H9 (cell line): ENCODE measurements around the gene FBN1. TPM values are rescaled to one million over a fixed set of nuclear protein-coding genes. Genes with fewer than 3 reads are reported as not detected.

Experiments
- DNase-seq: peaks from one replicate; pipeline ENCODE4 v3.0.0-alpha.2; 2017
- H2AFZ ChIP-seq: one replicate; pipeline ENCODE4 v1.6.1; 2013; ENCODE audit warnings: mild to moderate bottlenecking, low read length, control low read depth, moderate library complexity
- H2AK5ac ChIP-seq: 2 replicates; pipeline ENCODE4 v1.6.1; 2013; ENCODE audit warnings: low read length, control low read depth, mixed read lengths; ENCODE audit not compliant: insufficient read length
- H2BK120ac ChIP-seq: one replicate; pipeline ENCODE4 v1.6.1; 2013; ENCODE audit warnings: low read depth, mild to moderate bottlenecking, low read length, control low read depth, inconsistent platforms; ENCODE audit not compliant: poor library complexity, severe bottlenecking
- H2BK12ac ChIP-seq: 2 replicates; pipeline ENCODE4 v1.6.1; 2013; ENCODE audit warnings: low read length, control low read depth, mixed read lengths, low read depth; ENCODE audit not compliant: insufficient read length
- H2BK15ac ChIP-seq: 2 replicates; pipeline ENCODE4 v1.6.1; 2013; ENCODE audit warnings: low read depth, low read length, control low read depth
- H2BK20ac ChIP-seq: one replicate; pipeline ENCODE4 v1.6.1; 2013; ENCODE audit warnings: low read depth, mild to moderate bottlenecking, low read length, control low read depth, inconsistent platforms; ENCODE audit not compliant: poor library complexity, severe bottlenecking
- H2BK5ac ChIP-seq: 2 replicates; pipeline ENCODE4 v1.6.1; 2013; ENCODE audit warnings: low read length, control low read depth, mixed read lengths; ENCODE audit not compliant: insufficient read length
- H3K14ac ChIP-seq: 2 replicates; pipeline ENCODE4 v1.6.1; 2013; ENCODE audit warnings: low read length, control low read depth; ENCODE audit not compliant: insufficient read depth
- H3K18ac ChIP-seq: 2 replicates; pipeline ENCODE4 v1.6.1; 2013; ENCODE audit warnings: low read depth, mild to moderate bottlenecking, mixed read lengths, low read length, control low read depth; ENCODE audit not compliant: insufficient read length
- H3K23ac ChIP-seq: 2 replicates; pipeline ENCODE4 v1.6.1; 2013; ENCODE audit warnings: low read length, control low read depth, mixed read lengths, low read depth; ENCODE audit not compliant: insufficient read length
- H3K23me2 ChIP-seq: 2 replicates; pipeline ENCODE4 v1.6.1; 2013; ENCODE audit warnings: low read depth, mild to moderate bottlenecking, mixed read lengths, low read length, control low read depth; ENCODE audit not compliant: insufficient read length, poor library complexity, severe bottlenecking
- H3K27ac ChIP-seq: 2 replicates; pipeline ENCODE4 v1.5.1; 2013; ENCODE audit warnings: low read length, control low read depth, mixed read lengths, low read depth; ENCODE audit not compliant: insufficient read length
- H3K27me3 ChIP-seq: 2 replicates; pipeline ENCODE4 v1.6.1; 2013; ENCODE audit warnings: low read length, control low read depth, inconsistent platforms; ENCODE audit not compliant: insufficient read depth
- H3K4ac ChIP-seq: 2 replicates; pipeline ENCODE4 v1.6.1; 2013; ENCODE audit warnings: low read depth, mild to moderate bottlenecking, control low read depth, inconsistent platforms, low read length, moderate library complexity
- H3K4me1 ChIP-seq: 2 replicates; pipeline ENCODE4 v1.6.1; 2013; ENCODE audit warnings: low read length, control low read depth, inconsistent platforms; ENCODE audit not compliant: insufficient read depth
- H3K4me2 ChIP-seq: 2 replicates; pipeline ENCODE4 v1.6.1; 2013; ENCODE audit warnings: low read length, control low read depth, mixed read lengths; ENCODE audit not compliant: insufficient read length, insufficient read depth
- H3K56ac ChIP-seq: 2 replicates; pipeline ENCODE4 v1.6.1; 2013; ENCODE audit warnings: low read depth, mild to moderate bottlenecking, mixed read lengths, low read length, control low read depth; ENCODE audit not compliant: insufficient read length
- H3K79me1 ChIP-seq: 2 replicates; pipeline ENCODE4 v1.6.1; 2013; ENCODE audit warnings: low read depth, mild to moderate bottlenecking, moderate library complexity, low read length, control low read depth, inconsistent platforms; ENCODE audit not compliant: insufficient read depth, poor library complexity, severe bottlenecking
- H3K79me2 ChIP-seq: 2 replicates; pipeline ENCODE4 v1.6.1; 2013; ENCODE audit warnings: low read length, control low read depth, inconsistent platforms; ENCODE audit not compliant: insufficient read depth
- H3K9ac ChIP-seq: 2 replicates; pipeline ENCODE4 v1.6.1; 2013; ENCODE audit warnings: low read length, control low read depth, mixed read lengths; ENCODE audit not compliant: insufficient read length; ENCODE audit errors: extremely low read depth
- H3K9me3 ChIP-seq: one replicate; pipeline ENCODE4 v1.6.1; 2013; ENCODE audit warnings: low read depth, low read length, inconsistent platforms; ENCODE audit not compliant: control insufficient read depth
- H3T11ph ChIP-seq: one replicate; pipeline ENCODE4 v1.6.1; 2013; ENCODE audit warnings: mild to moderate bottlenecking, low read length, control low read depth, inconsistent platforms
- H4K20me1 ChIP-seq: one replicate; pipeline ENCODE4 v1.6.1; 2013; ENCODE audit not compliant: control insufficient read depth, insufficient read length, insufficient read depth
- H4K5ac ChIP-seq: 2 replicates; pipeline ENCODE4 v1.6.1; 2013; ENCODE audit warnings: low read depth, mild to moderate bottlenecking, mixed read lengths, low read length, control low read depth; ENCODE audit not compliant: insufficient read length
- H4K8ac ChIP-seq: replicated peaks from 2 replicates; pipeline ENCODE4 v1.6.1; 2013; ENCODE audit warnings: low read length, control low read depth, mixed read lengths, low read depth; ENCODE audit not compliant: insufficient read length
- H4K91ac ChIP-seq: 2 replicates; pipeline ENCODE4 v1.6.1; 2013; ENCODE audit warnings: low read depth, mild to moderate bottlenecking, moderate library complexity, mixed read lengths, low read length, control low read depth; ENCODE audit not compliant: insufficient read length
- H3K27ac Mint-ChIP-seq, 3 experiments: 2 replicates in 2 of 3; 3 replicates in 1 of 3; pipeline ENCODE4 v1.8.0; 2020 to 2021; ENCODE audit warnings: mixed read lengths in 3 of 3, mild to moderate bottlenecking in 1 of 3, moderate library complexity in 1 of 3
- H3K27me3 Mint-ChIP-seq: 2 replicates; pipeline ENCODE4 v1.8.0; 2021; ENCODE audit warnings: low read depth, mild to moderate bottlenecking, moderate library complexity, mixed read lengths
- H3K36me3 Mint-ChIP-seq, 3 experiments: 2 replicates in 2 of 3; 3 replicates in 1 of 3; pipeline ENCODE4 v1.8.0; 2020 to 2021; ENCODE audit warnings: low read depth in 3 of 3, mixed read lengths in 3 of 3; ENCODE audit not compliant: insufficient read depth in 1 of 3
- H3K4me1 Mint-ChIP-seq, 2 experiments: 2 replicates each; pipeline ENCODE4 v1.8.0; 2020; ENCODE audit warnings: mixed read lengths in 2 of 2
- H3K4me3 Mint-ChIP-seq, 2 experiments: 2 replicates in 1 of 2; 3 replicates in 1 of 2; pipeline ENCODE4 v1.8.0; 2020 to 2021; ENCODE audit warnings: mild to moderate bottlenecking in 2 of 2, mixed read lengths in 2 of 2, moderate library complexity in 1 of 2
- H3K9me3 Mint-ChIP-seq, 2 experiments: 2 replicates in 1 of 2; 3 replicates in 1 of 2; pipeline ENCODE4 v1.8.0; 2020; ENCODE audit warnings: mild to moderate bottlenecking in 2 of 2, mixed read lengths in 2 of 2, moderate library complexity in 1 of 2
- WGBS: extraction: QIAGEN DNeasy Blood & Tissue Kit; methylation state at CpG from one replicate; pipeline ENCODE4 v1.1.7; 2013; ENCODE audit warnings: missing lambda C conversion rate, low lambda C conversion rate, mixed read lengths; ENCODE audit not compliant: insufficient read length; ENCODE audit errors: extremely low coverage; 5-methylcytosine and 5-hydroxymethylcytosine counted together
- total RNA-seq: library from RNA; stranded (reverse); gene quantifications from 2 replicates; pipeline ENCODE4 v1.2.1, GENCODE V29; 2021
- TF ChIP-seq, protein P1 (sequence below): fragments of 200-600 bp; sonication (generic); conservative IDR thresholded peaks from 3 replicates; pipeline ENCODE4 v1.8.0; 2021; ENCODE audit warnings: antibody characterized with exemption, mild to moderate bottlenecking

FBN1 gene
- total RNA-seq, 1 experiment from 2014 or later: 3.6 TPM

DNA sequence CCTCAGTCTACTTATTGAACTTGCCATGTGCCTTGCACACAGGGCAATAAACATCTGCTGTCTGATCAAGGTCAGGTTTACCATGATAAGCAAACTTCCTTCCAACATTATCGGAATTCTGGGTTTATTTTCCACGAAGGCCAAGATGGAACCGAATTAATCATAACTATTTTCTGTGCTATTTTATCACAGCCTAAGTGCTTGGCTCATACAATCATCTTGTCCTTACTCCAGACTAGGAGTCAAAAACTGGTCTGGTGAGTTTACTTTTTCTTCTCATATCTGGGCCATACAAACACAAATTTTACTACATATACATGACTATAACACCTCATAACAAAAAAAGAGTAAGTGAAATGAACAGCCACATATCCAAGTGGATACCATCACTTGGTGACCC, 2.3 kb downstream of the FBN1 start:
- no peak for DNase-seq
- H3K27me3 ChIP-seq: peaks cover 12% of the 10 kb centered on the region; the same call in 1 of the 2 replicates

More for the DNA sequence above, 2.3 kb downstream of the FBN1 start:
- Histone ChIP-seq H4K8ac (no peak overlapping the region), H3K9ac (no peak overlapping the region), H4K20me1 (no peaks in the 10 kb centered on the region), H2AFZ (no peak overlapping the region), H3K56ac (no peak overlapping the region), H4K5ac (no peak overlapping the region), H3K4me2 (no peak overlapping the region), H3T11ph (no peak overlapping the region), H2AK5ac (no peak overlapping the region), H3K79me1 (no peaks in the 10 kb centered on the region), H2BK20ac (no peak overlapping the region), H3K4ac (no peak overlapping the region), H3K18ac (no peak overlapping the region), H2BK5ac (no peak overlapping the region), H3K23me2 (peaks cover 23% of the 10 kb centered on the region), H3K27ac (no peak overlapping the region), H2BK15ac (no peak overlapping the region), H3K9me3 (no peaks in the 10 kb centered on the region), H3K23ac (no peak overlapping the region), H3K4me1 (peaks cover 7% of the 10 kb centered on the region), H2BK12ac (no peak overlapping the region), H2BK120ac (no peak overlapping the region), H3K79me2 (no peaks in the 10 kb centered on the region), H4K91ac (no peak overlapping the region), H3K14ac (no peak overlapping the region)
- TF ChIP-seq, protein P1, sequence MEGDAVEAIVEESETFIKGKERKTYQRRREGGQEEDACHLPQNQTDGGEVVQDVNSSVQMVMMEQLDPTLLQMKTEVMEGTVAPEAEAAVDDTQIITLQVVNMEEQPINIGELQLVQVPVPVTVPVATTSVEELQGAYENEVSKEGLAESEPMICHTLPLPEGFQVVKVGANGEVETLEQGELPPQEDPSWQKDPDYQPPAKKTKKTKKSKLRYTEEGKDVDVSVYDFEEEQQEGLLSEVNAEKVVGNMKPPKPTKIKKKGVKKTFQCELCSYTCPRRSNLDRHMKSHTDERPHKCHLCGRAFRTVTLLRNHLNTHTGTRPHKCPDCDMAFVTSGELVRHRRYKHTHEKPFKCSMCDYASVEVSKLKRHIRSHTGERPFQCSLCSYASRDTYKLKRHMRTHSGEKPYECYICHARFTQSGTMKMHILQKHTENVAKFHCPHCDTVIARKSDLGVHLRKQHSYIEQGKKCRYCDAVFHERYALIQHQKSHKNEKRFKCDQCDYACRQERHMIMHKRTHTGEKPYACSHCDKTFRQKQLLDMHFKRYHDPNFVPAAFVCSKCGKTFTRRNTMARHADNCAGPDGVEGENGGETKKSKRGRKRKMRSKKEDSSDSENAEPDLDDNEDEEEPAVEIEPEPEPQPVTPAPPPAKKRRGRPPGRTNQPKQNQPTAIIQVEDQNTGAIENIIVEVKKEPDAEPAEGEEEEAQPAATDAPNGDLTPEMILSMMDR: no peak
- no peak overlapping the region for H3K4me3 Mint-ChIP-seq
- WGBS: no CpG with 5 or more reads among the region's 3 CpGs
- no peaks in the 10 kb centered on the region for H3K9me3 Mint-ChIP-seq
- H3K27ac Mint-ChIP-seq: no peak overlapping the region
- H3K36me3 Mint-ChIP-seq: no peaks in the 10 kb centered on the region
- peaks cover 55% of the 10 kb centered on the region for H3K27me3 Mint-ChIP-seq
- H3K4me1 Mint-ChIP-seq: peaks cover 23 to 27% of the 10 kb centered on the region in 2 experiments
